GM23338 (cell line): ENCODE results near the gene ECD. TPM values are rescaled to one million over a fixed set of nuclear protein-coding genes. Genes with fewer than 3 reads are reported as not detected.
"Not testable (repeated sequence)": the region's sequence is repeated elsewhere in the genome, so short reads cannot be mapped to it uniquely, and the experiment has no call there.

Experiments
- ATAC-seq: fragments of 200-7000 bp; cut with Tn5 transposase; 3 replicates; pipeline ENCODE4 v1.9.1; 2020
- DNase-seq: peaks from one replicate; pipeline ENCODE4 v3.0.0-alpha.2; 2015; ENCODE audit warnings: low spot score
- H2AFZ ChIP-seq: fragments of 200-600 bp; sonication (generic); 2 replicates; pipeline ENCODE4 v1.8.0; 2016; ENCODE audit warnings: antibody characterized with exemption, mild to moderate bottlenecking, moderate library complexity
- H3F3A ChIP-seq: fragments of 200-600 bp; sonication (generic); replicated peaks from 2 replicates; pipeline ENCODE4 v1.8.0; 2017; ENCODE audit warnings: antibody characterized with exemption, mixed run types, low read depth
- H3K27ac ChIP-seq: fragments of 200-600 bp; sonication (generic); 2 replicates; pipeline ENCODE4 v1.6.1; 2016; ENCODE audit warnings: low read depth
- H3K27me3 ChIP-seq: fragments of 200-600 bp; sonication (generic); 2 replicates; pipeline ENCODE4 v1.8.0; 2016; ENCODE audit warnings: mild to moderate bottlenecking, mixed run types, moderate library complexity; ENCODE audit not compliant: insufficient read depth
- H3K36me3 ChIP-seq: fragments of 200-600 bp; sonication (generic); 2 replicates; pipeline ENCODE4 v1.8.0; 2016; ENCODE audit warnings: mild to moderate bottlenecking; ENCODE audit not compliant: insufficient read depth
- H3K4me1 ChIP-seq: fragments of 200-600 bp; sonication (generic); 2 replicates; pipeline ENCODE4 v1.8.0; 2016; ENCODE audit warnings: mild to moderate bottlenecking, moderate library complexity; ENCODE audit not compliant: insufficient read depth
- H3K4me2 ChIP-seq: fragments of 200-600 bp; sonication (generic); 2 replicates; pipeline ENCODE4 v1.7.1; 2017; ENCODE audit warnings: mixed run types
- H3K4me3 ChIP-seq: fragments of 200-600 bp; sonication (generic); 2 replicates; pipeline ENCODE4 v1.6.1; 2016; ENCODE audit warnings: mixed run types
- H3K79me2 ChIP-seq: fragments of 200-600 bp; sonication (generic); replicated peaks from 2 replicates; pipeline ENCODE4 v1.8.0; 2017; ENCODE audit warnings: mild to moderate bottlenecking; ENCODE audit not compliant: insufficient read depth
- H3K9me2 ChIP-seq: fragments of 200-600 bp; sonication (generic); 2 replicates; pipeline ENCODE4 v1.8.0; 2017; ENCODE audit not compliant: insufficient read depth
- H4K20me1 ChIP-seq: fragments of 200-600 bp; sonication (generic); replicated peaks from 2 replicates; pipeline ENCODE4 v1.8.0; 2017; ENCODE audit warnings: mild to moderate bottlenecking; ENCODE audit not compliant: insufficient read depth
- H3K27ac Mint-ChIP-seq: 2 replicates; pipeline ENCODE4 v1.8.0; 2020; ENCODE audit warnings: inconsistent platforms, mild to moderate bottlenecking, moderate library complexity, mixed read lengths
- H3K27me3 Mint-ChIP-seq: 3 replicates; pipeline ENCODE4 v1.8.0; 2022; ENCODE audit warnings: low read depth, mild to moderate bottlenecking, moderate library complexity, mixed read lengths, inconsistent platforms; ENCODE audit not compliant: insufficient read depth, poor library complexity
- H3K36me3 Mint-ChIP-seq: 3 replicates; pipeline ENCODE4 v1.8.0; 2021; ENCODE audit warnings: low read depth, mild to moderate bottlenecking, inconsistent platforms, moderate library complexity, mixed read lengths
- H3K4me1 Mint-ChIP-seq: 3 replicates; pipeline ENCODE4 v1.8.0; 2020; ENCODE audit warnings: mild to moderate bottlenecking, inconsistent platforms, mixed read lengths
- H3K4me3 Mint-ChIP-seq: 3 replicates; pipeline ENCODE4 v1.8.0; 2021; ENCODE audit warnings: moderate library complexity, mild to moderate bottlenecking, inconsistent platforms, mixed read lengths
- H3K9me3 Mint-ChIP-seq: 3 replicates; pipeline ENCODE4 v1.8.0; 2020; ENCODE audit warnings: moderate library complexity, mild to moderate bottlenecking, inconsistent platforms, mixed read lengths
- CREB1 ChIP-seq: fragments of 250-450 bp; sonication (Bioruptor Pico); IDR thresholded peaks from 2 replicates; pipeline ENCODE4 v1.5.0; 2020; ENCODE audit warnings: low read depth, mild to moderate bottlenecking, moderate library complexity
- EZH2 ChIP-seq: fragments of 200-600 bp; sonication (generic); IDR thresholded peaks from one replicate; pipeline ENCODE4 v1.8.0; 2017; ENCODE audit warnings: antibody characterized with exemption, mild to moderate bottlenecking, low read depth; ENCODE audit not compliant: unreplicated experiment
- EZH2phosphoT487 ChIP-seq: fragments of 200-600 bp; sonication (generic); IDR thresholded peaks from one replicate; pipeline ENCODE4 v1.8.1; 2018; ENCODE audit warnings: antibody characterized with exemption; ENCODE audit not compliant: unreplicated experiment
- NANOG ChIP-seq: IDR thresholded peaks from 2 replicates; pipeline ENCODE4 v1.6.1; 2016; ENCODE audit warnings: antibody characterized with exemption, borderline replicate concordance
- POLR2AphosphoS5 ChIP-seq: IDR thresholded peaks from 2 replicates; pipeline ENCODE4 v1.6.1; 2016; ENCODE audit warnings: antibody characterized with exemption, low read depth
- STAT1 ChIP-seq: IDR thresholded peaks from one replicate; pipeline ENCODE4 v1.6.1; 2016; ENCODE audit warnings: antibody characterized with exemption; ENCODE audit not compliant: unreplicated experiment
- ZNF114 ChIP-seq: fragments of 250-450 bp; sonication (Bioruptor Pico); IDR thresholded peaks from 2 replicates; pipeline ENCODE4 v1.5.0; 2020; ENCODE audit warnings: mild to moderate bottlenecking, moderate library complexity
- ZNF331 ChIP-seq: fragments of 250-450 bp; sonication (Bioruptor Pico); IDR thresholded peaks from 2 replicates; pipeline ENCODE4 v1.5.0; 2020; ENCODE audit warnings: low read depth, mild to moderate bottlenecking, moderate library complexity
- polyA plus RNA-seq: library from polyadenylated mRNA; unstranded; fragments of >200 nt; fragmentation: Nextera tagmentation; extraction: Ambion mirVana; gene quantifications from 2 replicates; pipeline ENCODE4 v1.2.1, GENCODE V29; 2016
- total RNA-seq: library from RNA; depleted of rRNA; stranded (reverse); fragments of >200 nt; shearing (Covaris generic); gene quantifications from 2 replicates; pipeline ENCODE4 v1.2.3, GENCODE V29; 2014
- TF ChIP-seq, protein P1 (sequence below): IDR thresholded peaks from one replicate; pipeline ENCODE4 v1.6.1; 2018; ENCODE audit warnings: antibody characterized with exemption; ENCODE audit not compliant: unreplicated experiment
- TF ChIP-seq, protein P2 (sequence below): IDR thresholded peaks from 2 replicates; pipeline ENCODE4 v1.6.1; 2016; ENCODE audit warnings: antibody characterized with exemption
- TF ChIP-seq, protein P3 (sequence below), 2 experiments: fragments of 200-600 bp in 1 of 2; sonication (generic) in 1 of 2; conservative IDR thresholded peaks; 2 replicates each; pipeline versions ENCODE4 v1.5.1 to v1.6.1; 2016 to 2017; ENCODE audit warnings: antibody characterized with exemption in 2 of 2, low read depth in 2 of 2, mild to moderate bottlenecking in 2 of 2, moderate library complexity in 1 of 2

Gene ECD
- total and polyA plus RNA-seq, 2 experiments from 2014 or later: 37.8 to 56.6 TPM

GRCh38 chr10:73156054-73156453 is 11.8 kb downstream of the ECD start (continued):
- TF ChIP-seq, protein P1, sequence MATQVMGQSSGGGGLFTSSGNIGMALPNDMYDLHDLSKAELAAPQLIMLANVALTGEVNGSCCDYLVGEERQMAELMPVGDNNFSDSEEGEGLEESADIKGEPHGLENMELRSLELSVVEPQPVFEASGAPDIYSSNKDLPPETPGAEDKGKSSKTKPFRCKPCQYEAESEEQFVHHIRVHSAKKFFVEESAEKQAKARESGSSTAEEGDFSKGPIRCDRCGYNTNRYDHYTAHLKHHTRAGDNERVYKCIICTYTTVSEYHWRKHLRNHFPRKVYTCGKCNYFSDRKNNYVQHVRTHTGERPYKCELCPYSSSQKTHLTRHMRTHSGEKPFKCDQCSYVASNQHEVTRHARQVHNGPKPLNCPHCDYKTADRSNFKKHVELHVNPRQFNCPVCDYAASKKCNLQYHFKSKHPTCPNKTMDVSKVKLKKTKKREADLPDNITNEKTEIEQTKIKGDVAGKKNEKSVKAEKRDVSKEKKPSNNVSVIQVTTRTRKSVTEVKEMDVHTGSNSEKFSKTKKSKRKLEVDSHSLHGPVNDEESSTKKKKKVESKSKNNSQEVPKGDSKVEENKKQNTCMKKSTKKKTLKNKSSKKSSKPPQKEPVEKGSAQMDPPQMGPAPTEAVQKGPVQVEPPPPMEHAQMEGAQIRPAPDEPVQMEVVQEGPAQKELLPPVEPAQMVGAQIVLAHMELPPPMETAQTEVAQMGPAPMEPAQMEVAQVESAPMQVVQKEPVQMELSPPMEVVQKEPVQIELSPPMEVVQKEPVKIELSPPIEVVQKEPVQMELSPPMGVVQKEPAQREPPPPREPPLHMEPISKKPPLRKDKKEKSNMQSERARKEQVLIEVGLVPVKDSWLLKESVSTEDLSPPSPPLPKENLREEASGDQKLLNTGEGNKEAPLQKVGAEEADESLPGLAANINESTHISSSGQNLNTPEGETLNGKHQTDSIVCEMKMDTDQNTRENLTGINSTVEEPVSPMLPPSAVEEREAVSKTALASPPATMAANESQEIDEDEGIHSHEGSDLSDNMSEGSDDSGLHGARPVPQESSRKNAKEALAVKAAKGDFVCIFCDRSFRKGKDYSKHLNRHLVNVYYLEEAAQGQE: no peak
- TF ChIP-seq CREB1: no peak
- TF ChIP-seq EZH2: no peak
- TF ChIP-seq STAT1: no peak

DNA sequence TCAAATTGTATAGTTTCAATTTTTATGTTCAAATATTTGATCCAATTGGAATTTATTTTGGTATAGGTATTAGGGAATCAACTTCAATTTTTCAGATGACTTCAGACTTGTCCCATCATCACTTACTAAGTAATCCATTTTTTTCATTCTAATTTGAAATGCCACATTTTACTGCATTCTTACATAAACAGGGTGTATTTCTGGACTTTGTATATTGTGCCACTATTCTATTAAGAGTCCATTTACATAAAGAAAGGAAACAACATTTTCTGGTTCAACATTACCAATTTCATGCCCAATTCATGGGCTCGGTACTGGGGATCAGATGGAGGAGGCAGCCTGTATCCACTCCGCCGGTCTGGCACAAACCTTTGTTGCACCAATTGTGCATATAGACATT is 15.8 kb downstream of the ECD start:
- no peaks in the 10 kb centered on the region for H3F3A ChIP-seq
- Mint-ChIP-seq H3K4me1 (no peaks in the 10 kb centered on the region), H3K9me3 (no peaks in the 10 kb centered on the region), H3K27me3 (no peaks in the 10 kb centered on the region), H3K36me3 (peaks cover 70% of the 10 kb centered on the region), H3K4me3 (no peak overlapping the region), H3K27ac (no peak overlapping the region)
- no peak overlapping the region for H2AFZ ChIP-seq
- no peak overlapping the region for H3K4me3 ChIP-seq
- ATAC-seq: no peak
- H3K9me2 ChIP-seq: no peaks in the 10 kb centered on the region
- no peak for DNase-seq
- TF ChIP-seq ZNF114 (no peak), NANOG (no peak), POLR2AphosphoS5 (no peak), ZNF331 (no peak), STAT1 (no peak), CREB1 (no peak), EZH2 (no peak), EZH2phosphoT487 (no peak)
- TF ChIP-seq, protein P2, sequence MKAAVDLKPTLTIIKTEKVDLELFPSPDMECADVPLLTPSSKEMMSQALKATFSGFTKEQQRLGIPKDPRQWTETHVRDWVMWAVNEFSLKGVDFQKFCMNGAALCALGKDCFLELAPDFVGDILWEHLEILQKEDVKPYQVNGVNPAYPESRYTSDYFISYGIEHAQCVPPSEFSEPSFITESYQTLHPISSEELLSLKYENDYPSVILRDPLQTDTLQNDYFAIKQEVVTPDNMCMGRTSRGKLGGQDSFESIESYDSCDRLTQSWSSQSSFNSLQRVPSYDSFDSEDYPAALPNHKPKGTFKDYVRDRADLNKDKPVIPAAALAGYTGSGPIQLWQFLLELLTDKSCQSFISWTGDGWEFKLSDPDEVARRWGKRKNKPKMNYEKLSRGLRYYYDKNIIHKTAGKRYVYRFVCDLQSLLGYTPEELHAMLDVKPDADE: no peak
- TF ChIP-seq, protein P1: no peak
- TF ChIP-seq, protein P3, sequence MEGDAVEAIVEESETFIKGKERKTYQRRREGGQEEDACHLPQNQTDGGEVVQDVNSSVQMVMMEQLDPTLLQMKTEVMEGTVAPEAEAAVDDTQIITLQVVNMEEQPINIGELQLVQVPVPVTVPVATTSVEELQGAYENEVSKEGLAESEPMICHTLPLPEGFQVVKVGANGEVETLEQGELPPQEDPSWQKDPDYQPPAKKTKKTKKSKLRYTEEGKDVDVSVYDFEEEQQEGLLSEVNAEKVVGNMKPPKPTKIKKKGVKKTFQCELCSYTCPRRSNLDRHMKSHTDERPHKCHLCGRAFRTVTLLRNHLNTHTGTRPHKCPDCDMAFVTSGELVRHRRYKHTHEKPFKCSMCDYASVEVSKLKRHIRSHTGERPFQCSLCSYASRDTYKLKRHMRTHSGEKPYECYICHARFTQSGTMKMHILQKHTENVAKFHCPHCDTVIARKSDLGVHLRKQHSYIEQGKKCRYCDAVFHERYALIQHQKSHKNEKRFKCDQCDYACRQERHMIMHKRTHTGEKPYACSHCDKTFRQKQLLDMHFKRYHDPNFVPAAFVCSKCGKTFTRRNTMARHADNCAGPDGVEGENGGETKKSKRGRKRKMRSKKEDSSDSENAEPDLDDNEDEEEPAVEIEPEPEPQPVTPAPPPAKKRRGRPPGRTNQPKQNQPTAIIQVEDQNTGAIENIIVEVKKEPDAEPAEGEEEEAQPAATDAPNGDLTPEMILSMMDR (conservative IDR thresholded peaks at IDR 0.05; ENCODE audit: low read depth in 2 of 2): no peak
- peaks cover 49% of the 10 kb centered on the region for H3K36me3 ChIP-seq
- H4K20me1 ChIP-seq: no peaks in the 10 kb centered on the region; the same call in 1 of the 2 replicates
- no peak overlapping the region for H3K27ac ChIP-seq
- no peaks in the 10 kb centered on the region for H3K27me3 ChIP-seq
- H3K4me2 ChIP-seq: no peak overlapping the region
- H3K79me2 ChIP-seq: peaks cover 11% of the 10 kb centered on the region; the same call in 1 of the 2 replicates
- H3K4me1 ChIP-seq: no peaks in the 10 kb centered on the region

- not testable (repeated sequence) for H4K20me1 ChIP-seq, ATAC-seq, H3K27ac ChIP-seq, H3K4me1 Mint-ChIP-seq, H3K4me2 ChIP-seq, H3K27ac Mint-ChIP-seq, H3K9me2 ChIP-seq, H3K27me3 ChIP-seq, H2AFZ ChIP-seq, H3K4me3 Mint-ChIP-seq, H3K4me1 ChIP-seq, H3K9me3 Mint-ChIP-seq, H3K4me3 ChIP-seq, DNase-seq, H3K27me3 Mint-ChIP-seq, H3F3A ChIP-seq
- H3K36me3 Mint-ChIP-seq: peaks cover 65% of the 10 kb centered on the region
- H3K79me2 ChIP-seq: peaks cover 11% of the 10 kb centered on the region; the same call in 1 of the 2 replicates
- H3K36me3 ChIP-seq: peaks cover 37% of the 10 kb centered on the region
These were observed 17.0 kb downstream of the ECD start for GRCh38 chr10:73150633-73151413.
